H1 (cell line): ENCODE measurements around the gene BORCS6. TPM values are rescaled to one million over a fixed set of nuclear protein-coding genes. Genes with fewer than 3 reads are reported as not detected.
A peak's percentile ranks its signal among the peaks of the same experiment; 100 is the strongest.

Source experiments
- BACH1 ChIP-seq: IDR thresholded peaks from 2 replicates; pipeline ENCODE4 v1.6.1; 2012; ENCODE audit warnings: low read length, improper control_type of control experiment
- BRCA1 ChIP-seq: IDR thresholded peaks from 2 replicates; pipeline ENCODE4 v1.6.1; 2012; ENCODE audit warnings: low read depth, low read length, improper control_type of control experiment
- CBX5 ChIP-seq: fragments of 300-800, 300-1000 bp; sonication (generic); IDR thresholded peaks from 2 replicates; pipeline ENCODE4 v1.7.1; 2016; ENCODE audit warnings: antibody characterized with exemption, low read length, low read depth
- CHD2 ChIP-seq: IDR thresholded peaks from 2 replicates; pipeline ENCODE4 v1.6.1; 2012; ENCODE audit warnings: low read length, improper control_type of control experiment
- KDM4A ChIP-seq: IDR thresholded peaks from one replicate; pipeline ENCODE4 v1.7.1; 2012; ENCODE audit warnings: low read depth, mild to moderate bottlenecking, moderate library complexity, low read length, inconsistent platforms; ENCODE audit not compliant: severe bottlenecking
- KDM5A ChIP-seq: fragments of 200-600 bp; IDR thresholded peaks from 2 replicates; pipeline ENCODE4 v1.7.1; 2012; ENCODE audit warnings: mild to moderate bottlenecking, low read length, inconsistent platforms, mixed read lengths
- PHF8 ChIP-seq: fragments of 200-600 bp; sonication (generic); conservative IDR thresholded peaks from 2 replicates; pipeline ENCODE4 v1.7.1; 2012; ENCODE audit warnings: low read depth, mild to moderate bottlenecking, inconsistent platforms, low read length, moderate library complexity
- SP1 ChIP-seq: IDR thresholded peaks from 2 replicates; pipeline ENCODE4 v1.6.1; 2011; ENCODE audit warnings: low read depth, low read length
- ZNF274 ChIP-seq: IDR thresholded peaks from 2 replicates; pipeline ENCODE4 v1.7.0; 2012; ENCODE audit warnings: low read length, borderline replicate concordance; ENCODE audit errors: extremely low read depth
- polyA plus RNA-seq, 7 experiments: library from polyadenylated mRNA; depleted of rRNA in 3 of 7; stranded (reverse) in 5 of 7; unstranded in 2 of 7; fragments of >200 nt in 5 of 7; fragments of 200-250 nt in 2 of 7; gene quantifications; 1 replicate in 5 of 7; 2 replicates in 1 of 7; 4 replicates in 1 of 7; pipeline versions ENCODE4 v1.2.1 to v1.2.3, GENCODE V29; 2011 to 2013; ENCODE audit warnings: missing spikeins in 2 of 7, mixed read lengths in 2 of 7
- total RNA-seq: library from RNA; stranded (reverse); fragmentation: NEBNext Ultra II Directional; extraction: Animal tissue kit (Norgen Biotek cat#: 25700); gene quantifications from 2 replicates; pipeline ENCODE4 v1.2.1, GENCODE V29; 2021
- TF ChIP-seq, protein P1 (sequence below): fragments of 300-600 bp; sonication (generic); IDR thresholded peaks from 2 replicates; pipeline ENCODE4 v1.7.1; 2012; ENCODE audit warnings: low read length, moderate library complexity, mild to moderate bottlenecking, inconsistent platforms; ENCODE audit not compliant: insufficient replicate concordance
- TF ChIP-seq, protein P2 (sequence below): IDR thresholded peaks from 2 replicates; pipeline ENCODE4 v1.6.1; 2012; ENCODE audit warnings: inconsistent platforms

BORCS6 gene
- total and polyA plus RNA-seq, 2 of the 8 experiments (the other 6 are each of a cell fraction or from before 2014, with no cell fraction given): 3.3 to 3.6 TPM

DNA sequence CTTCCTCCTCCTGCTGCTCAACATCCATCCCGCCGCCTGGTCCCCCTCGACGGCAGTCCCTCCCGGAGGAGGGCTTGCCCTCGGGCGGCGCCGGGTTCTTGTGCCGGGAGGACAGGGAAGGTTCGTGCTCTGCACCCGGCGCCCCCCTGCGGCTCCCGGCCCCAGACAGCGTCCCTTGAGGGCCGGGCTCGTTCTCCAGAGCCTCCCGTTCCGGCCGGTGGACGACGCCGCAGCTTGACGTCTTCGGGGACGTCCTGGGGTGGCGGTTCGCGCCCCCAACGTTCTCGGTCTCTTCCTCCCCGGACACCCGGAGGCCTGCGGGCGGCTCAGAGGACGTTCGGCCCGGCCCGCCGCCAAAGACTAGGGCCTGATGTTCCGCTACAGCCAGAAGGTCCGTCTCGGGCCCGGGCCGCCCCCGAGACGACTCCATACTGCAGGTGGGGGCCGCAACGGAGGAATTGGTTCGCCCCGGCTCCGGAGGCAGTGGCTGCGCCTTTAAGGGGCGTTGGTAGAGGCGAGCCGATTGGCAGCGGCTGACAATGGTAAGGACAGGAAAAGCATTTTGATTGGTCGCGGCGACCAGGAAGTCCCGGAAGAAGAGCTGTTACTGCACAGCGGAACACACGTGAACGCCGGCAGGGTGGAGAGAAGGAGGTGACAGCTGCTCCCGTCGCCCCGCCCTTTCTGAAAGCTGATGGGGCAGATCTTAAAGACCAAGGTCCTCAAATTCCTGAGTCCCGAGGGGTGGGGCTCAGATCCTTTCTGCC lies at the start of gene BORCS6 (continued):
- TF ChIP-seq, protein P1, sequence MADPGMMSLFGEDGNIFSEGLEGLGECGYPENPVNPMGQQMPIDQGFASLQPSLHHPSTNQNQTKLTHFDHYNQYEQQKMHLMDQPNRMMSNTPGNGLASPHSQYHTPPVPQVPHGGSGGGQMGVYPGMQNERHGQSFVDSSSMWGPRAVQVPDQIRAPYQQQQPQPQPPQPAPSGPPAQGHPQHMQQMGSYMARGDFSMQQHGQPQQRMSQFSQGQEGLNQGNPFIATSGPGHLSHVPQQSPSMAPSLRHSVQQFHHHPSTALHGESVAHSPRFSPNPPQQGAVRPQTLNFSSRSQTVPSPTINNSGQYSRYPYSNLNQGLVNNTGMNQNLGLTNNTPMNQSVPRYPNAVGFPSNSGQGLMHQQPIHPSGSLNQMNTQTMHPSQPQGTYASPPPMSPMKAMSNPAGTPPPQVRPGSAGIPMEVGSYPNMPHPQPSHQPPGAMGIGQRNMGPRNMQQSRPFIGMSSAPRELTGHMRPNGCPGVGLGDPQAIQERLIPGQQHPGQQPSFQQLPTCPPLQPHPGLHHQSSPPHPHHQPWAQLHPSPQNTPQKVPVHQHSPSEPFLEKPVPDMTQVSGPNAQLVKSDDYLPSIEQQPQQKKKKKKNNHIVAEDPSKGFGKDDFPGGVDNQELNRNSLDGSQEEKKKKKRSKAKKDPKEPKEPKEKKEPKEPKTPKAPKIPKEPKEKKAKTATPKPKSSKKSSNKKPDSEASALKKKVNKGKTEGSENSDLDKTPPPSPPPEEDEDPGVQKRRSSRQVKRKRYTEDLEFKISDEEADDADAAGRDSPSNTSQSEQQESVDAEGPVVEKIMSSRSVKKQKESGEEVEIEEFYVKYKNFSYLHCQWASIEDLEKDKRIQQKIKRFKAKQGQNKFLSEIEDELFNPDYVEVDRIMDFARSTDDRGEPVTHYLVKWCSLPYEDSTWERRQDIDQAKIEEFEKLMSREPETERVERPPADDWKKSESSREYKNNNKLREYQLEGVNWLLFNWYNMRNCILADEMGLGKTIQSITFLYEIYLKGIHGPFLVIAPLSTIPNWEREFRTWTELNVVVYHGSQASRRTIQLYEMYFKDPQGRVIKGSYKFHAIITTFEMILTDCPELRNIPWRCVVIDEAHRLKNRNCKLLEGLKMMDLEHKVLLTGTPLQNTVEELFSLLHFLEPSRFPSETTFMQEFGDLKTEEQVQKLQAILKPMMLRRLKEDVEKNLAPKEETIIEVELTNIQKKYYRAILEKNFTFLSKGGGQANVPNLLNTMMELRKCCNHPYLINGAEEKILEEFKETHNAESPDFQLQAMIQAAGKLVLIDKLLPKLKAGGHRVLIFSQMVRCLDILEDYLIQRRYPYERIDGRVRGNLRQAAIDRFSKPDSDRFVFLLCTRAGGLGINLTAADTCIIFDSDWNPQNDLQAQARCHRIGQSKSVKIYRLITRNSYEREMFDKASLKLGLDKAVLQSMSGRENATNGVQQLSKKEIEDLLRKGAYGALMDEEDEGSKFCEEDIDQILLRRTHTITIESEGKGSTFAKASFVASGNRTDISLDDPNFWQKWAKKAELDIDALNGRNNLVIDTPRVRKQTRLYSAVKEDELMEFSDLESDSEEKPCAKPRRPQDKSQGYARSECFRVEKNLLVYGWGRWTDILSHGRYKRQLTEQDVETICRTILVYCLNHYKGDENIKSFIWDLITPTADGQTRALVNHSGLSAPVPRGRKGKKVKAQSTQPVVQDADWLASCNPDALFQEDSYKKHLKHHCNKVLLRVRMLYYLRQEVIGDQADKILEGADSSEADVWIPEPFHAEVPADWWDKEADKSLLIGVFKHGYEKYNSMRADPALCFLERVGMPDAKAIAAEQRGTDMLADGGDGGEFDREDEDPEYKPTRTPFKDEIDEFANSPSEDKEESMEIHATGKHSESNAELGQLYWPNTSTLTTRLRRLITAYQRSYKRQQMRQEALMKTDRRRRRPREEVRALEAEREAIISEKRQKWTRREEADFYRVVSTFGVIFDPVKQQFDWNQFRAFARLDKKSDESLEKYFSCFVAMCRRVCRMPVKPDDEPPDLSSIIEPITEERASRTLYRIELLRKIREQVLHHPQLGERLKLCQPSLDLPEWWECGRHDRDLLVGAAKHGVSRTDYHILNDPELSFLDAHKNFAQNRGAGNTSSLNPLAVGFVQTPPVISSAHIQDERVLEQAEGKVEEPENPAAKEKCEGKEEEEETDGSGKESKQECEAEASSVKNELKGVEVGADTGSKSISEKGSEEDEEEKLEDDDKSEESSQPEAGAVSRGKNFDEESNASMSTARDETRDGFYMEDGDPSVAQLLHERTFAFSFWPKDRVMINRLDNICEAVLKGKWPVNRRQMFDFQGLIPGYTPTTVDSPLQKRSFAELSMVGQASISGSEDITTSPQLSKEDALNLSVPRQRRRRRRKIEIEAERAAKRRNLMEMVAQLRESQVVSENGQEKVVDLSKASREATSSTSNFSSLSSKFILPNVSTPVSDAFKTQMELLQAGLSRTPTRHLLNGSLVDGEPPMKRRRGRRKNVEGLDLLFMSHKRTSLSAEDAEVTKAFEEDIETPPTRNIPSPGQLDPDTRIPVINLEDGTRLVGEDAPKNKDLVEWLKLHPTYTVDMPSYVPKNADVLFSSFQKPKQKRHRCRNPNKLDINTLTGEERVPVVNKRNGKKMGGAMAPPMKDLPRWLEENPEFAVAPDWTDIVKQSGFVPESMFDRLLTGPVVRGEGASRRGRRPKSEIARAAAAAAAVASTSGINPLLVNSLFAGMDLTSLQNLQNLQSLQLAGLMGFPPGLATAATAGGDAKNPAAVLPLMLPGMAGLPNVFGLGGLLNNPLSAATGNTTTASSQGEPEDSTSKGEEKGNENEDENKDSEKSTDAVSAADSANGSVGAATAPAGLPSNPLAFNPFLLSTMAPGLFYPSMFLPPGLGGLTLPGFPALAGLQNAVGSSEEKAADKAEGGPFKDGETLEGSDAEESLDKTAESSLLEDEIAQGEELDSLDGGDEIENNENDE: no peak
- TF ChIP-seq BACH1 (peak; percentile 66; the same call in 1 of the 2 replicates), KDM4A (peak; percentile 76), PHF8 (peak; percentile 54; the same call in 1 of the 2 replicates), CHD2 (peak; percentile 71), KDM5A (no peak), CBX5 (no peak), ZNF274 (no peak), SP1 (peak; percentile 85), BRCA1 (no peak)
- TF ChIP-seq, protein P2, sequence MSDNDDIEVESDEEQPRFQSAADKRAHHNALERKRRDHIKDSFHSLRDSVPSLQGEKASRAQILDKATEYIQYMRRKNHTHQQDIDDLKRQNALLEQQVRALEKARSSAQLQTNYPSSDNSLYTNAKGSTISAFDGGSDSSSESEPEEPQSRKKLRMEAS: peak; percentile 71
